Measurements from ENCODE around the gene PAK6.

Gene PAK6

DNA sequence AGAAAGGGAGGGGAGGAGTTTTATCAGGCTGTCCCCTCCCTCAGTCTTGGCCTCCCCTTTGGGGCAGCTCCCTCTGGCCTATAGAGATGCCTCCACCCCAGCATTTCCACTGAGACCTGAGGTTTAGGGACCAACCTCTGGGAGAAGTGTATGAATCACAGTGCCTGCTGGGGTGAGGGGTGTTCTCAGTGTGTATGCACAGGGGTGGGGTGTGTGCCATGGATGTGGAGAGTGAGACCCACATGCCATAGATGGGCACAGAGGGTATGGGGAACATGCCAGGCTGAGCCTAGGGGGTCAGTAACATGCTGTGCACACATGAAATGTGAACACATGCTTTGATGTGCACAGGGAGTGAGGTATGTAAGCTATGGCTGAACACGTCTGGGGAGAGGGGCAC lies 56.4 kb downstream of the PAK6 start:
- Histone ChIP-seq H3K18ac (ENCODE audit: low read length) (no peak overlapping the region), H2BK5ac (ENCODE audit: low read length) (no peak overlapping the region), H3K23ac (ENCODE audit: low read length) (no peak overlapping the region), H3K4me3 (ENCODE audit: low read length) (no peak overlapping the region), H3K79me2 (ENCODE audit: control insufficient read depth, insufficient read depth, low read length) (no peaks in the 10 kb centered on the region), H3K79me1 (ENCODE audit: low read length) (no peaks in the 10 kb centered on the region), H3K4me1 (ENCODE audit: control insufficient read depth, low read depth, low read length) (peaks cover 5% of the 10 kb centered on the region), H2BK15ac (replicated peaks; ENCODE audit: low read depth) (no peak overlapping the region), H3K9ac (ENCODE audit: low read length) (no peak overlapping the region), H2AK5ac (ENCODE audit: low read length) (peak overlapping the region; percentile 38), H3K27ac (ENCODE audit: low read depth, low read length) (no peak overlapping the region), H4K5ac (ENCODE audit: low read length) (no peak overlapping the region), H3K36me3 (ENCODE audit: control insufficient read depth, insufficient read depth, low read length) (no peaks in the 10 kb centered on the region), H4K8ac (ENCODE audit: low read depth, low read length) (no peak overlapping the region), H3K4ac (ENCODE audit: low read depth, low read length) (no peak overlapping the region), H3K27me3 (ENCODE audit: insufficient read depth, low read length, poor library complexity) (peaks cover 2% of the 10 kb centered on the region), H2BK120ac (ENCODE audit: low read depth, low read length) (no peak overlapping the region), H3K56ac (ENCODE audit: low read length) (no peak overlapping the region), H3K4me2 (ENCODE audit: low read length) (no peak overlapping the region)
- WGBS (ENCODE audit: extremely low coverage, insufficient coverage, low lambda C conversion rate): no CpG with 5 or more reads among the region's 1 CpG
- no peak for DNase-seq

DNA sequence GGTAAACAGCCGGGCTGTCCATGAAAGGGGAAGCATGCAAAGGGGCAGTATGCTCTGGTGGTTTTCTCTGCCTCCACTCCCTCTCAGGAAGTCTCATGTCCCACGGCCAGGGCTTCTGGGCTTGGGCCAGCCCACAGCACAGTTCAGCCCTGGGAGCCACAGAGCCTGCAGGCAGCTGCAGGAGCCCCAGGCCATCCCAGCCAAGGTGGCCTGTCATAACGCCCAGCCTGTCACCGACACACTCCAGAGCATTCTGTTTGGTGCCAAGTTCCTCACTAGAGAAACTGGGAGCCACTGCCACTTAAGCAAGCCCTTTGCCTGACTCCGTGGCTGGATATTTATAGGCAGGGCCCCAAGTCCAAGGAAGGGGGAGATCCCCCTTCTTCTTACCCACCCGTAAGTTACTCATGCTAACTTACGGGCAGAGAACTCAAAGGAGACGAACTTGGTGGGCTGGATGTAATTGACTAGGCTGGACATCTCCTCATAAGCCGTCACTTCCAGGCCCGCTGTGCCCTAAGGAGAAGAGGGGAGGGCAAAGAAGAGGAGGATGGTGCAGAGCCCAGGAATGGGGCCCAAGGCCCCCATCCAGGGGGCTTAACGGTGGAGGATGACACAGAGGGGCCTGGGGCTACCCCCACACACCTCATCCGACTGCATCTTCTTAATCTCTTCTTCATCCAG lies 57.2 kb downstream of the PAK6 start:
- Histone ChIP-seq H2BK5ac (ENCODE audit: low read length) (no peak overlapping the region), H3K27me3 (ENCODE audit: insufficient read depth, low read length, poor library complexity) (peaks cover 2% of the 10 kb centered on the region)
- no peak for DNase-seq

DNA sequence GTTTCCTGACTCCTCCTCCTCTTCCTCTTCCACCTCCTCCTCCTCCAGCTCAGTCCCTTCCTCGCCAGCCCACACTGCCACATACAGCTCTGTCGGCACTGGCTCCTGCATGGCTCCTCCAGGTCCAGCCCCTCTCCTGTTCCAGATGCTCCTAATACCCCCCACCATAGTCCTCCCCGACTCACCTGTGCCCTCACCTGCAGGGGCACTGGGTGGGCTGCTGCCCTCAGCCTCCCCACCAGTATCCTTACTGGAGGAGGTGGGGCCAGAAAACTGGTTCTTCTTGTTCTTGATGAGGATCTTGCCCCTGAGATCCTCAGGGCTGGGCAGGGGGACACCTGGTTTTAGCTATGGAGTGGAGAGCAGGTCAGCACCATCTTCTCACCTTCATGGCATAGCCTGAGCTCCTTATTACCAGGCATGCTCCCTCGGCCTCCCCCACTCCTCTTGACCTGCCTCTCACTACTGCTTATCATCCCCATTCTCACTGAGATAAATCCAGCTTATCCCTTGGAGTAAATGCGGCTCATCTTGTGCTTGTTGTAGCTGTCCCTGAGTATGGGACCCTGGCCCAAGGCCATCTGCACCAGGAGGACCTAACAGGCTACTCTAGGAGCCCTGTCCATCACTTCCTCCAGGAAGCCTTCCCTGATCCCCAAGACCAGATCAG lies 57.8 kb downstream of the PAK6 start:
- H3K56ac ChIP-seq (ENCODE audit: low read length): no peak overlapping the region
- H3K79me1 ChIP-seq (ENCODE audit: low read length): no peaks in the 10 kb centered on the region
- no peak overlapping the region for H4K8ac ChIP-seq (ENCODE audit: low read depth, low read length)
- H3K18ac ChIP-seq (ENCODE audit: low read length): no peak overlapping the region
- H3K27me3 ChIP-seq (ENCODE audit: insufficient read depth, low read length, poor library complexity): peaks cover 2% of the 10 kb centered on the region
- no peaks in the 10 kb centered on the region for H3K36me3 ChIP-seq (ENCODE audit: control insufficient read depth, insufficient read depth, low read length)
- no peak overlapping the region for H2AK5ac ChIP-seq (ENCODE audit: low read length)
- no peak overlapping the region for H2BK120ac ChIP-seq (ENCODE audit: low read depth, low read length)
- peaks cover 5% of the 10 kb centered on the region for H3K4me1 ChIP-seq (ENCODE audit: control insufficient read depth, low read depth, low read length)
- no peak overlapping the region for H2BK15ac ChIP-seq (replicated peaks; ENCODE audit: low read depth)
- no peak overlapping the region for H4K5ac ChIP-seq (ENCODE audit: low read length)
- no CpG with 5 or more reads among the region's 5 CpGs for WGBS (ENCODE audit: extremely low coverage, insufficient coverage, low lambda C conversion rate)
- no peak overlapping the region for H3K23ac ChIP-seq (ENCODE audit: low read length)
- no peak for DNase-seq
- no peak overlapping the region for H3K9ac ChIP-seq (ENCODE audit: low read length)
- H3K79me2 ChIP-seq (ENCODE audit: control insufficient read depth, insufficient read depth, low read length): no peaks in the 10 kb centered on the region
- no peak overlapping the region for H3K4me3 ChIP-seq (ENCODE audit: low read length)
- no peak overlapping the region for H3K27ac ChIP-seq (ENCODE audit: low read depth, low read length)
- no peak overlapping the region for H3K4me2 ChIP-seq (ENCODE audit: low read length)
- H2BK5ac ChIP-seq (ENCODE audit: low read length): no peak overlapping the region
- no peak overlapping the region for H3K4ac ChIP-seq (ENCODE audit: low read depth, low read length)

More for the DNA sequence above, 57.2 kb downstream of the PAK6 start:
- Histone ChIP-seq H3K56ac (ENCODE audit: low read length) (no peak overlapping the region), H2AK5ac (ENCODE audit: low read length) (no peak overlapping the region), H2BK120ac (ENCODE audit: low read depth, low read length) (no peak overlapping the region), H3K4me3 (ENCODE audit: low read length) (no peak overlapping the region), H3K23ac (ENCODE audit: low read length) (no peak overlapping the region), H4K8ac (ENCODE audit: low read depth, low read length) (no peak overlapping the region), H3K79me2 (ENCODE audit: control insufficient read depth, insufficient read depth, low read length) (no peaks in the 10 kb centered on the region), H3K27ac (ENCODE audit: low read depth, low read length) (no peak overlapping the region), H3K4me2 (ENCODE audit: low read length) (no peak overlapping the region), H3K79me1 (ENCODE audit: low read length) (no peaks in the 10 kb centered on the region), H3K9ac (ENCODE audit: low read length) (no peak overlapping the region), H3K36me3 (ENCODE audit: control insufficient read depth, insufficient read depth, low read length) (no peaks in the 10 kb centered on the region), H3K4me1 (ENCODE audit: control insufficient read depth, low read depth, low read length) (peaks cover 5% of the 10 kb centered on the region), H3K4ac (ENCODE audit: low read depth, low read length) (no peak overlapping the region), H4K5ac (ENCODE audit: low read length) (no peak overlapping the region), H2BK15ac (replicated peaks; ENCODE audit: low read depth) (no peak overlapping the region), H3K18ac (ENCODE audit: low read length) (no peak overlapping the region)
- WGBS (ENCODE audit: extremely low coverage, insufficient coverage, low lambda C conversion rate): no CpG with 5 or more reads among the region's 12 CpGs

DNA sequence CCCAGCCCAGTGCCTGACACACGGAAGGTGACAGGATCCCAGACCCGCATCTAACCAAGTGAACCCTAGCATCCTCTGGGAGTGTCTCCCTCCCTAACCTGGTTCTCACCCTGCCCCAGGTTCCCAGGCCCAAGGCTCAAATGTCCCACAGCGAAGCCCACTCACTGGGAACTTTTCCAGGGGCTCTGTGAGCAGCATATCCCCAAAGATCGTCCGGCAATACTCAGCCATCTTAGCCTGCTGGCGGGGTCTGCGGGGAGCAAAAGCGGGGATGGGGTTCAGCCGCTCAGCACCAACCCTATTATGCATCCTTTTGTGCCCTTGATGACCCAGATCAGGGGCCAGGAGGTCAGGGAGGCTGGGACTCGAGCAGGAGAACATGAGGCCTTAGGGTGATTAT lies 58.5 kb downstream of the PAK6 start:
- Histone ChIP-seq H2BK5ac (ENCODE audit: low read length) (no peak overlapping the region), H4K5ac (ENCODE audit: low read length) (no peak overlapping the region), H3K27ac (ENCODE audit: low read depth, low read length) (no peak overlapping the region), H3K4me3 (ENCODE audit: low read length) (no peak overlapping the region), H3K27me3 (ENCODE audit: insufficient read depth, low read length, poor library complexity) (no peaks in the 10 kb centered on the region), H3K23ac (ENCODE audit: low read length) (no peak overlapping the region), H3K18ac (ENCODE audit: low read length) (no peak overlapping the region), H3K79me2 (ENCODE audit: control insufficient read depth, insufficient read depth, low read length) (no peaks in the 10 kb centered on the region), H3K79me1 (ENCODE audit: low read length) (no peaks in the 10 kb centered on the region), H3K9ac (ENCODE audit: low read length) (no peak overlapping the region), H4K8ac (ENCODE audit: low read depth, low read length) (no peak overlapping the region), H3K36me3 (ENCODE audit: control insufficient read depth, insufficient read depth, low read length) (no peaks in the 10 kb centered on the region), H3K4me1 (ENCODE audit: control insufficient read depth, low read depth, low read length) (peaks cover 10% of the 10 kb centered on the region), H2BK15ac (replicated peaks; ENCODE audit: low read depth) (no peak overlapping the region), H3K4me2 (ENCODE audit: low read length) (no peak overlapping the region), H2BK120ac (ENCODE audit: low read depth, low read length) (no peak overlapping the region), H2AK5ac (ENCODE audit: low read length) (no peak overlapping the region), H3K4ac (ENCODE audit: low read depth, low read length) (no peak overlapping the region), H3K56ac (ENCODE audit: low read length) (no peak overlapping the region)
- DNase-seq: no peak
- no CpG with 5 or more reads among the region's 10 CpGs for WGBS (ENCODE audit: extremely low coverage, insufficient coverage, low lambda C conversion rate)

DNA sequence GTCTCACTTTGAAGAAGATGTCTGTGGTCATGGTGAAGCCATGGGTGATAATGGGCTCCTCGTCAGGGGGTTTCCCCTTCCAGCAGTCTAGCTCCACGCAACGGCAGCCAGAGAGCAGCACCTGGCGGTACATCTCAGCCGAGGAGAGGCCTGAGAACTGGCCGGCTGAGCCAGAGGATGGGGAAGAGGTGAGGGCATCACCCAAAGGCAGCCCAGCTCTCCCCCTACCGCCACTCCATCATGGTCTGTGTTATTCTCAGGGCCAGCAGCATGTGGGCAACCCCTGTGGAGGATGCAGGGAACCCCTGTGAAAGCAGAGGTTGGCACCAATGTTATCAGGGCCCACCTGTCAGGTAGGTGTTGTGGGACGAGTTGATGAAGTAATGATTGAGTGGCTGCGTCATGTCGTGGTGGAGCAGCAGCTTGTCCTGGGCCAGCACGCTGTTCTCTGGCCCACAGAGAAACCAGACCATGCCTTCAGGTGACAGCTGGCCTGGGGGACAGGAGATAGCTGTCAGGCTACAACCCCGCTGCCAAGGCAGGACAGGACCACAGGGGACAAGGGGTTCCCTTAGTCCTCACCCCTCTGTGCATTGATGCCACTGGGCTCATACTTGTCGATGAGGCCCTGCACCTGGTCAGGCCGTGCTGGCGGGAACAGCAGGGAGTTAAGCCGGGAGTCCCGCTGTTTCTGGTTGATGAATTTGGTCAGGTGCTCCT lies 59.5 kb downstream of the PAK6 start:
- H3K9ac ChIP-seq (ENCODE audit: low read length): no peak overlapping the region
- H2BK5ac ChIP-seq (ENCODE audit: low read length): no peak overlapping the region
- no peak overlapping the region for H3K23ac ChIP-seq (ENCODE audit: low read length)
- H4K8ac ChIP-seq (ENCODE audit: low read depth, low read length): no peak overlapping the region
- H3K27me3 ChIP-seq (ENCODE audit: insufficient read depth, low read length, poor library complexity): no peaks in the 10 kb centered on the region
- DNase-seq: no peak
- no peak overlapping the region for H3K27ac ChIP-seq (ENCODE audit: low read depth, low read length)
- no peak overlapping the region for H3K4me2 ChIP-seq (ENCODE audit: low read length)
- no peak overlapping the region for H3K56ac ChIP-seq (ENCODE audit: low read length)
- no peak overlapping the region for H3K18ac ChIP-seq (ENCODE audit: low read length)
- H2AK5ac ChIP-seq (ENCODE audit: low read length): no peak overlapping the region
- H3K4me1 ChIP-seq (ENCODE audit: control insufficient read depth, low read depth, low read length): peaks cover 10% of the 10 kb centered on the region
- H3K79me1 ChIP-seq (ENCODE audit: low read length): no peaks in the 10 kb centered on the region
- H3K4ac ChIP-seq (ENCODE audit: low read depth, low read length): no peak overlapping the region
- no CpG with 5 or more reads among the region's 17 CpGs for WGBS (ENCODE audit: extremely low coverage, insufficient coverage, low lambda C conversion rate)
- no peaks in the 10 kb centered on the region for H3K36me3 ChIP-seq (ENCODE audit: control insufficient read depth, insufficient read depth, low read length)
- no peaks in the 10 kb centered on the region for H3K79me2 ChIP-seq (ENCODE audit: control insufficient read depth, insufficient read depth, low read length)
- H2BK120ac ChIP-seq (ENCODE audit: low read depth, low read length): no peak overlapping the region
- H2BK15ac ChIP-seq (replicated peaks; ENCODE audit: low read depth): no peak overlapping the region
- H3K4me3 ChIP-seq (ENCODE audit: low read length): no peak overlapping the region
- no peak overlapping the region for H4K5ac ChIP-seq (ENCODE audit: low read length)

All from mesendoderm (in vitro differentiated cells).